Stomach (tissue), 9 donors: ENCODE data around the gene ATXN10. TPM values are rescaled to one million over a fixed set of nuclear protein-coding genes. Genes with fewer than 3 reads are reported as not detected.

Experiments
- DNase-seq, 2 donors: peaks; one replicate each; pipeline versions ENCODE4 v3.0.0 to v3.0.0-alpha.2; 2013 to 2019
- H3K27ac ChIP-seq, 5 donors: fragments of 200-600 bp in 4 of 5; sonication (generic) in 4 of 5; one replicate each; pipeline ENCODE4 v1.5.1; 2013 to 2019; ENCODE audit warnings: mild to moderate bottlenecking in 1 of 5, moderate library complexity in 1 of 5
- H3K27me3 ChIP-seq, 3 donors: fragments of 200-600 bp; sonication (generic); one replicate each; pipeline ENCODE4 v1.5.1; 2017 to 2019; ENCODE audit warnings: mixed run types in 1 of 3
- H3K36me3 ChIP-seq, 4 donors: fragments of 200-600 bp; sonication (generic); 1 replicate in 3 of 4; 2 replicates in 1 of 4; pipeline ENCODE4 v1.5.1; 2016 to 2019
- H3K4me1 ChIP-seq, 4 donors: fragments of 200-600 bp; sonication (generic); one replicate each; pipeline ENCODE4 v1.5.1; 2016 to 2019
- H3K4me3 ChIP-seq, 4 donors: fragments of 200-600 bp; sonication (generic) in 3 of 4; one replicate each; pipeline ENCODE4 v1.5.1; 2016 to 2019; ENCODE audit warnings: mild to moderate bottlenecking in 1 of 4
- H3K9me3 ChIP-seq, 4 donors: fragments of 200-600 bp; sonication (generic); one replicate each; pipeline ENCODE4 v1.5.1; 2016 to 2019
- EP300 ChIP-seq: sonication (generic); formaldehyde crosslinking; IDR thresholded peaks from one replicate; pipeline ENCODE4 v1.6.1; 2017; ENCODE audit warnings: antibody characterized with exemption
- POLR2A ChIP-seq, 4 donors: fragments of 450-650 bp; IDR thresholded peaks; one replicate each; pipeline ENCODE4 v1.6.1; 2016; ENCODE audit warnings: antibody characterized with exemption in 4 of 4, control low read depth in 2 of 4, mild to moderate bottlenecking in 1 of 4, moderate library complexity in 1 of 4
- POLR2AphosphoS5 ChIP-seq, 3 donors: sonication (generic); formaldehyde crosslinking; IDR thresholded peaks; one replicate each; pipeline ENCODE4 v1.6.1; 2016; ENCODE audit warnings: antibody characterized with exemption in 3 of 3
- whole genome bisulfite sequencing, 5 donors: extraction: QIAGEN DNeasy Blood & Tissue Kit in 3 of 5; methylation state at CpG; one replicate each; pipeline versions ENCODE4 v1.1.5 to v1.1.7; 2013 to 2018; 5-methylcytosine and 5-hydroxymethylcytosine counted together
- intact Hi-C: fragments of 100-400 bp; cut with DNase I; formaldehyde crosslinking; loops from one replicate; pipeline ENCODE4 v1.15.1; 2023; ENCODE audit warnings: low total_unique reads
- polyA plus RNA-seq, 3 donors: library from polyadenylated mRNA; stranded (reverse); fragments of 200-250 nt; gene quantifications; one replicate each; pipeline ENCODE4 v1.2.3, GENCODE V29; 2013
- total RNA-seq, 5 donors: library from RNA; depleted of rRNA; stranded (reverse); fragments of >200 nt; gene quantifications; one replicate each; pipeline versions ENCODE4 v1.1.0 to v1.2.3, GENCODE V29; 2014 to 2016
- TF ChIP-seq, protein P1 (sequence below), 7 experiments: fragments of 450-650 bp in 4 of 7; fragments of 200-600 bp in 3 of 7; sonication (generic) in 3 of 7; IDR thresholded peaks; one replicate each; pipeline ENCODE4 v1.5.1; 2016 to 2019; ENCODE audit warnings: antibody characterized with exemption in 7 of 7, control low read depth in 2 of 7, mild to moderate bottlenecking in 1 of 7
- donor health status: healthy with polysubstance abuse.
- donor health status: Bipolar disorder and iron deficiency.
- donor health status: healthy.

The ATXN10 gene
- total and polyA plus RNA-seq, 8 donors: 36.5 to 171 (median 89.4) TPM

DNA sequence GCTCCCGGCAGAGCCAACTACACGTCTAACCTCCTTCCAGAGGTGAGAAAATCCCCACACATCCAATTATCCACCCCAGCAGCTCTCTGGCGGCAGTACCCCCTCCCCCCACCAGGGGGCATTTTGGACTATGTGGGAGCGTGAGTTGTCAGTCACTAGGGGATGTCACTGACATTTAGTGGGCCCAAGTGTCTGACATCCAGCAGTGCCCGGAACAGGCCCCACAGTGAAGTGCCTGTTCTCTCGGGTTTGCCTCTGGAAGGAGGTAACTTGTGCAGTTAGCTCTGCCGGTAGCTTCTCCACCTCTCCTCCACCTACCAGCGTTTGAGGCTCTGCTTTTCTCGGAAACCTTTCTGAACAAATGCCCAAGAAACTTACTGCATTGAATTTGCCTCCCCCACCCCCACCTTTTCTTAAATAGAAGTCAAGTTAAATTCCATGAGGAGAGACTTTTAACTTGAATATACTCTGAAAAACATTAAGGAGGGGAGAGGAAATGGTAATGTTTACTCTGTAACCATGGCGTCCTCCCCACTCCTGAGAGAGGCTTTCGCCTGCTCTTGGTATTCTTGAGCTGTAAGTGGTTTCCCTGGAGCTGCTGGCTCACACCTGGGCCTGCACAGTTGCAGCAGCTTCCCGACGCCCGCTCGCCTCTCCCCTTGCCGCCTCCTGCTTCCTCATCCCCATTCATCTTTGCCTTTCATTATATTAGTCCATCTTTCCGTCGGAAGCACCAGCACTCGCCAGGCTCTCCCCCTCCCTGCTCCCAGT, 192.5 kb downstream of the ATXN10 start:
- DNase-seq: peak; percentile 77 to 86
- intact Hi-C loops: loop anchor here (10.0 kb wide), 1 partner anchor 219 kb away; no protein-coding TSS in a partner anchor
- Histone ChIP-seq H3K27ac (no peak overlapping the region), H3K9me3 (no peaks in the 10 kb centered on the region), H3K27me3 (peaks cover 17 to 60% (median 45%) of the 10 kb centered on the region in 3 donors), H3K36me3 (peaks cover 0 to 6% (median 2%) of the 10 kb centered on the region in 4 donors), H3K4me3 (no peak overlapping the region), H3K4me1 (peaks cover 13 to 32% (median 24%) of the 10 kb centered on the region in 4 donors)
- TF ChIP-seq, protein P1, sequence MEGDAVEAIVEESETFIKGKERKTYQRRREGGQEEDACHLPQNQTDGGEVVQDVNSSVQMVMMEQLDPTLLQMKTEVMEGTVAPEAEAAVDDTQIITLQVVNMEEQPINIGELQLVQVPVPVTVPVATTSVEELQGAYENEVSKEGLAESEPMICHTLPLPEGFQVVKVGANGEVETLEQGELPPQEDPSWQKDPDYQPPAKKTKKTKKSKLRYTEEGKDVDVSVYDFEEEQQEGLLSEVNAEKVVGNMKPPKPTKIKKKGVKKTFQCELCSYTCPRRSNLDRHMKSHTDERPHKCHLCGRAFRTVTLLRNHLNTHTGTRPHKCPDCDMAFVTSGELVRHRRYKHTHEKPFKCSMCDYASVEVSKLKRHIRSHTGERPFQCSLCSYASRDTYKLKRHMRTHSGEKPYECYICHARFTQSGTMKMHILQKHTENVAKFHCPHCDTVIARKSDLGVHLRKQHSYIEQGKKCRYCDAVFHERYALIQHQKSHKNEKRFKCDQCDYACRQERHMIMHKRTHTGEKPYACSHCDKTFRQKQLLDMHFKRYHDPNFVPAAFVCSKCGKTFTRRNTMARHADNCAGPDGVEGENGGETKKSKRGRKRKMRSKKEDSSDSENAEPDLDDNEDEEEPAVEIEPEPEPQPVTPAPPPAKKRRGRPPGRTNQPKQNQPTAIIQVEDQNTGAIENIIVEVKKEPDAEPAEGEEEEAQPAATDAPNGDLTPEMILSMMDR (IDR thresholded peaks at IDR 0.05): peak in 5 of 7 experiments; percentile 58 to 92 (median 86)
- TF ChIP-seq POLR2AphosphoS5 (IDR thresholded peaks at IDR 0.05): no peak
- no peak for TF ChIP-seq POLR2A (IDR thresholded peaks at IDR 0.05)
- 10 to 17% (median 15%) methylated on average over 19 of the region's 19 CpGs for WGBS, 5 donors

DNA sequence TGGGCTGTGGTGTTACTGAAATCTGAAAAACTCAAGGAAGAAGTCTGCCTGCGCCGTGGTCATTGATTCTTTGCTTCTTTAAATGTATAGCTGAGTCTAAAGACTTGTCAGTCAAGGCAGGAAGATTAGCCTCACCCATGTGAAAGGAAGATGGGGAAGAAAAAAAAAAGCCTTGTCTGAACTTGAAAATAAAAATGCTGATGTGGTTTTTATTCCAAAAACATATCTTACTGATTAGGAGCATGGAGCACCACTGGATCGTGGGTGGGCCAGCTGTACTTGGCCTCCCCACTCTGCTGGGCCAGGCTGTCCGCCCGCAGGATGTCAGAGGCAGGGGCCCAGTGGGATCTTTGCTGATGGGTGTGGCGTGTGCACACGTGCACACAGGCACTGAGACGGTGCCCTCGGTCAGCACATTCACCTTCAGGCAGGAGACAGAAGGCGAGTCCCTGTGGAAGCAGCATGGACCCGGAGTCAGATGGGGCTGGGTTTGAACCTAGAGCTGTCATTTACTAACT, 193.4 kb downstream of the ATXN10 start:
- no peak overlapping the region for H3K27ac ChIP-seq
- H3K27me3 ChIP-seq: peaks cover 17 to 68% (median 47%) of the 10 kb centered on the region in 3 donors
- peak in 1 of 2 donors; percentile 13 for DNase-seq
- H3K36me3 ChIP-seq: no peaks in the 10 kb centered on the region
- TF ChIP-seq POLR2AphosphoS5 (IDR thresholded peaks at IDR 0.05): no peak
- no peak for TF ChIP-seq POLR2A (IDR thresholded peaks at IDR 0.05)
- no peak for TF ChIP-seq EP300
- TF ChIP-seq, protein P1 (IDR thresholded peaks at IDR 0.05): no peak
- 50 to 70% (median 59%) methylated on average over 9 to 11 of the region's 11 CpGs for WGBS, 5 donors
- intact Hi-C loops: loop anchor here (10.0 kb wide), 1 partner anchor 220 kb away; no protein-coding TSS in a partner anchor
- no peaks in the 10 kb centered on the region for H3K9me3 ChIP-seq
- H3K4me3 ChIP-seq: no peak overlapping the region
- peaks cover 13 to 32% (median 24%) of the 10 kb centered on the region in 4 donors for H3K4me1 ChIP-seq

DNA sequence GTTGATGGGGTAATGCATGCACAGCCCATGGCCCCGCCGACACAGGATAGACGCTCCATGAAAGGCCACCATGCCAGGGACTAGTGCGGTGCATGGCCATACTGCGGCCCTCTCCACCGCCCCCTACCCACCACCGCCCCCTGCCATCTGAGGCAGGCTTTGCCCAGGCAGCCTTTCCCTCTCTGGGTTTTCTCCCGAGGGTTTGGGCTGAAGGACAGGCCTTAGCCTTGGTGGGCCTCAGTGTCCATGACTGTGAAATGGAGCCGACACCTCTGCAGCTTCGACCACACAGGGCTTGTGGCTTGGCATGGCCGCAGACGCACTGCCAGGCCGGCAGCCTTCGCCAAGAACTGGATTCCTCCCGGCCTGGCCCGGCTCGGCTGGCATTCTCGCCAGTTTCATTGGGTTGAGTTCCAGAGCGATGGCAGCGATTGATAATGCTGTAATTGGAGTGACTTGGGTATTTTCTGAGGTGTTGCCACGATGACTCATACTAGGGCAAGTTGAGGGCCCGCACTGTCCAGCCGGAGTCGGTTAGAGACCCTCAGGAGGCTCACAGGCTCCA, 194.0 kb downstream of the ATXN10 start:
- intact Hi-C loops: loop anchor here (10.0 kb wide), 1 partner anchor 221 kb away; no protein-coding TSS in a partner anchor
- 86 to 93% (median 92%) methylated on average over 16 to 24 of the region's 24 CpGs for WGBS, 5 donors
- peak in 1 of 2 donors; percentile 17 for DNase-seq
- Histone ChIP-seq H3K4me3 (no peak overlapping the region), H3K4me1 (peaks cover 13 to 32% (median 24%) of the 10 kb centered on the region in 4 donors), H3K36me3 (no peaks in the 10 kb centered on the region), H3K27me3 (peaks cover 17 to 75% (median 47%) of the 10 kb centered on the region in 3 donors), H3K9me3 (no peaks in the 10 kb centered on the region), H3K27ac (no peak overlapping the region)
- TF ChIP-seq POLR2AphosphoS5 (IDR thresholded peaks at IDR 0.05) (no peak), EP300 (no peak), POLR2A (IDR thresholded peaks at IDR 0.05) (no peak)

DNA sequence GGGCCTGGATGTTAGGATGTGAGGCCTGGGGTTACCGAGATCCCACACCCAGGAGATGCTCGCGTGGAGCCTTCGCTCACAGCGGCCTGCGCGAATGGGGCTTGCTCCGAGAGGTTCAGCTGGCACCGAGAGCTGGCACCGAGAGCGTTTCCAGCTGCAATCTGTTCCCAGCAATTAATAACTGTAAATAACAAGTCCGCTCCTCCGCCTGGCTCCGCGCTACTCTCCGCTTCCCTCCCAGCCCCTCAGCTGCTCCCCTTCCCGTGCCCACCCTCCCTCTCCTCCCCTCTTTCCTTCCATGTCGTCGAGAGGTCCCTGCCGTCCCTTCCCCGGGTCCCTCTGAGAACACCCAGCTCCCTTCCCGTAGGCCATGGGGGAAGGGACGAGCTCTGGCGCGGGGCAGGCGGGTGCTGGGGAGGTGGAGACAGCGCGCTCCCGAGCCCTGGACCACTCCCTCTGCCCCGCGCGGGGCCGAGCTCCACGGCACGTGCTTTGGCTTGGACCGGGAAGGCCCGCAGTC, 194.6 kb downstream of the ATXN10 start:
- H3K4me1 ChIP-seq: peaks cover 13 to 32% (median 24%) of the 10 kb centered on the region in 4 donors
- intact Hi-C loops: loop anchor here (10.0 kb wide), 1 partner anchor 221 kb away; no protein-coding TSS in a partner anchor
- TF ChIP-seq POLR2AphosphoS5 (IDR thresholded peaks at IDR 0.05) (no peak), EP300 (no peak), POLR2A (IDR thresholded peaks at IDR 0.05) (no peak)
- TF ChIP-seq, protein P1 (IDR thresholded peaks at IDR 0.05): no peak
- no peaks in the 10 kb centered on the region for H3K36me3 ChIP-seq
- peaks cover 17 to 77% (median 47%) of the 10 kb centered on the region in 3 donors for H3K27me3 ChIP-seq
- no peak overlapping the region for H3K27ac ChIP-seq
- H3K9me3 ChIP-seq: no peaks in the 10 kb centered on the region
- peak overlapping the region in 3 of 4 donors; percentile 23 to 39 (median 28) for H3K4me3 ChIP-seq
- peak; percentile 20 to 62 for DNase-seq
- WGBS, 5 donors: 39 to 59% (median 42%) methylated on average over 25 to 37 of the region's 37 CpGs
